Loucy (cell line): ENCODE measurements around the gene PCDHGB1.
"Not testable (repeated sequence)": the region's sequence is repeated elsewhere in the genome, so short reads cannot be mapped to it uniquely, and the experiment has no call there.

Source experiments
- H2AFZ ChIP-seq: fragments of 200-600 bp; sonication (generic); 2 replicates; pipeline ENCODE4 v1.6.0; 2016; ENCODE audit warnings: antibody characterized with exemption, mild to moderate bottlenecking, low read length, moderate library complexity
- H3F3A ChIP-seq: fragments of 200-600 bp; 2 replicates; pipeline ENCODE4 v1.6.0; 2016; ENCODE audit warnings: antibody characterized with exemption, low read depth, mild to moderate bottlenecking
- H3K27me3 ChIP-seq: fragments of 200-600 bp; sonication (generic); 2 replicates; pipeline ENCODE4 v1.6.1; 2014; ENCODE audit warnings: low read length, mild to moderate bottlenecking; ENCODE audit not compliant: insufficient read depth, poor library complexity, severe bottlenecking
- H3K36me3 ChIP-seq: fragments of 200-600 bp; sonication (generic); 2 replicates; pipeline ENCODE4 v1.6.1; 2016; ENCODE audit warnings: low read length; ENCODE audit not compliant: insufficient read depth
- H3K4me1 ChIP-seq: fragments of 200-600 bp; sonication (generic); 2 replicates; pipeline ENCODE4 v1.5.1; 2014; ENCODE audit warnings: low read length, mild to moderate bottlenecking; ENCODE audit not compliant: insufficient read depth, poor library complexity, severe bottlenecking
- H3K4me2 ChIP-seq: fragments of 200-600 bp; sonication (generic); 2 replicates; pipeline ENCODE4 v1.6.0; 2014; ENCODE audit warnings: antibody characterized with exemption, low read length, low read depth, mild to moderate bottlenecking; ENCODE audit not compliant: poor library complexity, severe bottlenecking
- H3K4me3 ChIP-seq: fragments of 200-600 bp; sonication (generic); 2 replicates; pipeline ENCODE4 v1.5.1; 2014; ENCODE audit warnings: low read length, mild to moderate bottlenecking, mixed read lengths; ENCODE audit not compliant: poor library complexity, severe bottlenecking
- H3K79me2 ChIP-seq: fragments of 200-600 bp; sonication (generic); 2 replicates; pipeline ENCODE4 v1.6.1; 2014; ENCODE audit warnings: low read length; ENCODE audit not compliant: insufficient read depth
- H3K9ac ChIP-seq: fragments of 200-600 bp; sonication (generic); 2 replicates; pipeline ENCODE4 v1.6.0; 2014; ENCODE audit warnings: mild to moderate bottlenecking, low read depth, low read length, moderate library complexity; ENCODE audit not compliant: poor library complexity, severe bottlenecking
- H3K9me2 ChIP-seq: fragments of 200-600 bp; sonication (generic); replicated peaks from 2 replicates; pipeline ENCODE4 v1.6.1; 2016; ENCODE audit warnings: low read depth, low read length, mixed read lengths
- H3K9me3 ChIP-seq: fragments of 200-600 bp; sonication (generic); 2 replicates; pipeline ENCODE4 v1.6.1; 2014; ENCODE audit warnings: mild to moderate bottlenecking, antibody characterized with exemption, low read length, low read depth; ENCODE audit not compliant: insufficient read depth
- H4K20me1 ChIP-seq: fragments of 200-600 bp; sonication (generic); 2 replicates; pipeline ENCODE4 v1.6.0; 2014; ENCODE audit warnings: antibody characterized with exemption, low read length, mild to moderate bottlenecking; ENCODE audit not compliant: insufficient read depth, poor library complexity, severe bottlenecking
- CTCF ChIP-seq: fragments of 200-600 bp; sonication (generic); conservative IDR thresholded peaks from 2 replicates; pipeline ENCODE4 v1.5.1; 2014; ENCODE audit warnings: mild to moderate bottlenecking, antibody characterized with exemption, low read length
- EZH2phosphoT487 ChIP-seq: fragments of 200-600 bp; IDR thresholded peaks from 2 replicates; pipeline ENCODE4 v1.6.1; 2018; ENCODE audit warnings: antibody characterized with exemption, mild to moderate bottlenecking, moderate library complexity, borderline replicate concordance

Gene PCDHGB1

DNA sequence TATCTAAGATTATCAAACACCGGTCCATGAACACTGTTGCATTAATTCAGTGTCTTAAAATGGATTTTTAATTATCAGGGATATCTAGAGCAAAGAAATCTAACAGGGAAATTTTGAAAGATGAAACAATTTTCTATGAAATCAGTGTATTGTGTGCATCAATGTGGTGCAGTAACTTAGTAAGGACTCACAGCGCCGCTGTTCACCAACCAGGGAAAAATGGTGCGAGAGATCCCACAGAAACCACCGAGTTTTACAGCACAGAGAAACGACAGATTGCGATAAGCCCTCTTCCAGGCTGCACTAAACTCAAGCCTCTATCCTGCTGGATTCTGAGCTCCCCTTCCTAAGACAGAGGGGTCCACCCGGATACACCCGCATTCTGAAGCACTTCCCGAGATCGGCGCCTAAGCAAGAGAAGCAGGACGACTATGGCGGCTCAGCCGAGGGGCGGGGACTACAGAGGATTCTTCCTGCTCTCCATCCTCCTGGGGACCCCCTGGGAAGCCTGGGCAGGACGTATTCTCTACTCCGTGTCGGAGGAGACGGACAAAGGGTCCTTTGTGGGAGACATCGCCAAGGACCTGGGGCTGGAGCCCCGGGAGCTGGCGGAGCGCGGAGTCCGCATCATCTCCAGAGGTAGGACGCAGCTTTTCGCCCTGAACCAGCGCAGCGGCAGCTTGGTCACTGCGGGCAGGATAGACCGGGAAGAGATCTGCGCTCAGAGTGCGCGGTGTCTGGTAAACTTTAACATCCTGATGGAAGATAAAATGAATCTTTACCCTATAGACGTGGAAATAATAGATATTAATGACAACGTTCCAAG lies 32.8 kb downstream of the PCDHGB1 start, which contains the start of gene PCDHGA7:
TSS of gene PCDHGA7 (plus strand) at position 274 of the 826 bp plus-strand sequence. CDS start at position 432, 158 bp downstream.
- Histone ChIP-seq H3K9me2 (no peaks in the 10 kb centered on the region), H3K9me3 (no peaks in the 10 kb centered on the region), H3K4me1 (no peaks in the 10 kb centered on the region), H2AFZ (no peak within 1 kb of the TSS), H3F3A (no peaks in the 10 kb centered on the region), H3K4me2 (no peak within 1 kb of the TSS), H3K27me3 (no peaks in the 10 kb centered on the region), H3K9ac (no peak within 1 kb of the TSS), H3K79me2 (no peaks in the 10 kb centered on the region), H3K36me3 (no peaks in the 10 kb centered on the region), H4K20me1 (no peaks in the 10 kb centered on the region), H3K4me3 (no peak within 1 kb of the TSS)
- TF ChIP-seq EZH2phosphoT487 = no peak
- TF ChIP-seq CTCF = no peak

DNA sequence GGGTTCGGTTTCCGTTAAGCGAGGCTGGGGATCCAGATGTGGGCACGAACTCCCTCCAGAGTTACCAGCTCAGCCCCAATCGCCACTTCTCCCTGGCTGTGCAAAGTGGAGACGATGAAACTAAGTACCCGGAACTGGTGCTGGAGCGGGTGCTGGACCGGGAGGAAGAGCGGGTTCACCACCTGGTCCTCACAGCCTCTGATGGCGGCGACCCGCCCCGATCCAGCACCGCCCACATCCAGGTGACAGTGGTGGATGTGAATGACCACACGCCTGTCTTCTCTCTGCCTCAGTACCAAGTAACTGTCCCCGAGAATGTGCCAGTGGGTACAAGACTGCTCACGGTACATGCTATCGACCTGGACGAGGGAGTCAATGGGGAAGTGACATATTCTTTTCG lies 33.4 kb downstream of the PCDHGB1 start:
- no peaks in the 10 kb centered on the region for H3K36me3 ChIP-seq
- H3K27me3 ChIP-seq = no peaks in the 10 kb centered on the region
- H3K4me3 ChIP-seq = no peak overlapping the region
- no peaks in the 10 kb centered on the region for H3K79me2 ChIP-seq
- TF ChIP-seq EZH2phosphoT487 (no peak), CTCF (no peak)
- no peaks in the 10 kb centered on the region for H3K4me1 ChIP-seq
- H3F3A ChIP-seq = no peaks in the 10 kb centered on the region
- H4K20me1 ChIP-seq = no peaks in the 10 kb centered on the region
- H3K9ac ChIP-seq = no peak overlapping the region
- no peaks in the 10 kb centered on the region for H3K9me2 ChIP-seq
- H3K4me2 ChIP-seq = no peak overlapping the region
- H3K9me3 ChIP-seq = no peaks in the 10 kb centered on the region
- no peak overlapping the region for H2AFZ ChIP-seq

- H4K20me1 ChIP-seq = no peaks in the 10 kb centered on the region
- H2AFZ ChIP-seq = no peak overlapping the region
- no peak overlapping the region for H3K4me3 ChIP-seq
- no peaks in the 10 kb centered on the region for H3K27me3 ChIP-seq
- H3F3A ChIP-seq = no peaks in the 10 kb centered on the region
- no peaks in the 10 kb centered on the region for H3K9me3 ChIP-seq
- no peaks in the 10 kb centered on the region for H3K4me1 ChIP-seq
- TF ChIP-seq CTCF (no peak), EZH2phosphoT487 (no peak)
- no peak overlapping the region for H3K4me2 ChIP-seq
- H3K9me2 ChIP-seq = no peaks in the 10 kb centered on the region
- H3K36me3 ChIP-seq = no peaks in the 10 kb centered on the region
- H3K9ac ChIP-seq = no peak overlapping the region
- no peaks in the 10 kb centered on the region for H3K79me2 ChIP-seq
Measured at GRCh38 chr5:141384471-141385267, 34.8 kb downstream of the PCDHGB1 start.

GRCh38 chr5:141387557-141388311 lies 37.8 kb downstream of the PCDHGB1 start, which contains the start of gene PCDHGB4:
Gene PCDHGB4 (plus strand): TSS chr5:141387698. CDS start chr5:141387885, 187 bp downstream.
- H2AFZ ChIP-seq, H3K79me2 ChIP-seq, H3K9me3 ChIP-seq, H3K27me3 ChIP-seq, H3K9me2 ChIP-seq, H3F3A ChIP-seq, H3K9ac ChIP-seq, H3K4me2 ChIP-seq, H3K36me3 ChIP-seq, H3K4me1 ChIP-seq, H4K20me1 ChIP-seq, H3K4me3 ChIP-seq: not testable (repeated sequence)
